Measurements from ENCODE around the gene AFF3.
A peak's percentile ranks its signal among the peaks of the same experiment; 100 is the strongest.

The AFF3 gene

DNA sequence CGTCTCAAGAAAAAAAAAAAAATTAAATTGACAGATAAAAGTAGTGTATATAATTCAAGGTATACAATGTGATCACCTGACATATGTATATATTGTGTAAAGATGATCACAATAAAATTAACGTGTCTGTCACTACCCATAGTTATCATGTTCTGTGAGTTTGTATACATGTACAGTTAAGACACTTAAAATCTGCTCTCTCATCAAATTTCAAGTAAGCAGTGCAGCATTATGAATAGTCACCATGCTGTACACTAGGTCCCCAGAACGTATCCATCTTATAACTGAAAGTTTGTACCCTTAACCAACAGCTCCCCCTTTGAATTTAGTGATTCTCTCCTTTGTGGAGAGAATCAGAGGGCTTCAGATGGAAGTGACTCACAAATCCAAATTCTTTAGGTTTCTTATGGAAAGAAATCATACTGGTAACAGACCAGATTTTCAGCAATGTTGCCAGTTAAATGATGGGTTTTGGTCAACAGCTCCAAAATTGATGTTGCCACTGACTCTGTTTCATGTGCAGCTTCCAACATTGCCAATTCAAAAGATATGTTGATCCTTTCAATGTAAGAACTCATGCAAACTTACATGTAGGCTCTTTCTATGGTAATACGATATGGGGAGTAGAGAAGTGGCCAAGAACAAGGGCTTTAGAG, 281.5 kb downstream of the AFF3 start:
- peak overlapping the region; percentile 11; the same call in 1 of the 2 replicates for H3K27ac ChIP-seq (ENCODE audit: low read depth, low read length)
- no peaks in the 10 kb centered on the region for H3K36me3 ChIP-seq (ENCODE audit: insufficient read depth, low read length)
- no peaks in the 10 kb centered on the region for H3K27me3 ChIP-seq (ENCODE audit: insufficient read depth, low read length)
- H3K79me2 ChIP-seq (ENCODE audit: control insufficient read depth, insufficient read depth, low read length, unreplicated experiment), result no peaks in the 10 kb centered on the region
- H3K4me1 ChIP-seq (ENCODE audit: control insufficient read depth, insufficient read depth, low read length, unreplicated experiment), result peaks cover 31% of the 10 kb centered on the region
- H2AFZ ChIP-seq (ENCODE audit: low read length, unreplicated experiment), result no peak overlapping the region
- H3K4me3 ChIP-seq (ENCODE audit: low read depth, low read length), result no peak overlapping the region

DNA sequence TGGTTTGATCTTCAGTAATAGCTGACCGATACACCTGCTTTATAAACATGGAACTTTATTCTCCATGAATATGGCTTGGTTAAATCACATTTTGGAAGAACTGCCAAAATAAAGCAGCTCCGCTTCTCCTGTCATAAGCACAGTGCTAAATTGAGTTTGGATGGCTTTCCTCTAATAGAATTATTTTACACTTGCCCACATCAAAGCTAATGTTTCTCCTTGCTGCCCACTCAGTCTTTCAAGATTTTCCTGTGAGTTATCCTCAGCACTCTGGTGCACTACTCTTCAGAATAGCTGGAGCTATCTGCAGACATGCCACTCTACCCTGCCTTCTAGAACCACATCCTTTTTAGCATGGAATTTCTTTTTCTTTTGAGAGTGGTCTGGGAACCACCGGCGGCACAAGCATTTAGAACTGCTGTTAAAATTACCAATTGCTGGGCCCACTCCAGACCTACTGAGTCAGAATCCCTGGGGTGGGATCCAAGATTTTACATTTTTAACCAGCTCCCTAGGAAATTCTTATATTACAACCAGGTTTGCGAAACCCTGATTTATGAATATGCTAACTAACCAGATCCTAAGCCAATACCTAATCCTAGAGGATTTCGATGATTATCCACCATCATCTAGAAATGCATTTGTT, 283.3 kb downstream of the AFF3 start:
- H3K36me3 ChIP-seq (ENCODE audit: insufficient read depth, low read length), result no peaks in the 10 kb centered on the region
- no peaks in the 10 kb centered on the region for H3K79me2 ChIP-seq (ENCODE audit: control insufficient read depth, insufficient read depth, low read length, unreplicated experiment)
- no peaks in the 10 kb centered on the region for H3K27me3 ChIP-seq (ENCODE audit: insufficient read depth, low read length)
- no peak overlapping the region for H3K27ac ChIP-seq (ENCODE audit: low read depth, low read length)
- no peak overlapping the region for H3K4me3 ChIP-seq (ENCODE audit: low read depth, low read length)
- H2AFZ ChIP-seq (ENCODE audit: low read length, unreplicated experiment), result no peak overlapping the region
- peaks cover 31% of the 10 kb centered on the region for H3K4me1 ChIP-seq (ENCODE audit: control insufficient read depth, insufficient read depth, low read length, unreplicated experiment)

DNA sequence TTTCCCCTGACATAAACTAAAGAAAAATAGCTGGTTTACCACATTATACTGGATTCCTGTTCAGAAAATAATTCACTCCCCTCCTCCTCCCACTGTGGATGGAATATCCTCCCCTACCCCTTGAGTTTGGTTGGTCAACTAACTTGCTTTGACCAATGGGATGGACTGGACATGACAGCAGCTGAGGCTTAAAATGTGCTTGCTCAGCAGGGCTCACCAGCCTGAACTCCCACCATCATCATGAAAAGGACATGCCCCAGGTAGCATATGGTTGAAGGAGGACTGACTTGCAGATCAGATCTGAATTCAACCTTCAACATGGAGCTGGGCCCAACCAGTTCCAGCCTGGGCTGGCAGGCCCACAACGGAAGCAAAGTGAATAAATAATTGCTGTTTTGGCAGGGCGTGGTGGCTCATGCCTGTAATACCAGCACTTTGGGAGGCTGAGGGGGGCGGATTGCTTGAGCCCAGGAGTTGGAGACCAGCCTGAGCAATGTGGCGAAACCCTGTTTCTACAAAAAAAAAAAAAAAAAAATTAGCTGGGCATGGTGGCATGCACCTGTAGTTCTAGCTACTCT, 284.4 kb downstream of the AFF3 start:
- no peaks in the 10 kb centered on the region for H3K36me3 ChIP-seq (ENCODE audit: insufficient read depth, low read length)
- no peak overlapping the region for H3K27ac ChIP-seq (ENCODE audit: low read depth, low read length)

DNA sequence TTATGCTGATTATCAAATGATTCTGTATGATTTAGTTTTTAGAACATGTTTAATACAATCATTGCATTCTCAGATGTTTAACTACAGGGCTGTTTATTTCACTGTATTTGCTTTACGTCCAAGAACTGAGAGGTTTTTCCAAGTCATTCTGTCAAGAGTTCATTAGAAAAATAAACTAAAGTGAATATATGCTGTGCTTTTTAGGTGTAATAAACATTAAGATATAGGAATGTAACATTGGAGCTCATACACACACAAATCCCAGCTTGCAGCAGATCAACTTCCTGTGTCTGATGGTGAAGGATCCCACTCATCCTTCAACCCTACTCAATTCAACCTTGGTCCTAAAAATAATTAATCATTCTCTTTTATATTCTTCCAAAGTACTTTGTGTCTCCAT, 285.0 kb downstream of the AFF3 start:
- H3K79me2 ChIP-seq (ENCODE audit: control insufficient read depth, insufficient read depth, low read length, unreplicated experiment), result no peaks in the 10 kb centered on the region
- no peaks in the 10 kb centered on the region for H3K27me3 ChIP-seq (ENCODE audit: insufficient read depth, low read length)
- no peak overlapping the region for H3K27ac ChIP-seq (ENCODE audit: low read depth, low read length)
- H3K36me3 ChIP-seq (ENCODE audit: insufficient read depth, low read length), result no peaks in the 10 kb centered on the region
- H3K4me3 ChIP-seq (ENCODE audit: low read depth, low read length), result no peak overlapping the region
- peaks cover 29% of the 10 kb centered on the region for H3K4me1 ChIP-seq (ENCODE audit: control insufficient read depth, insufficient read depth, low read length, unreplicated experiment)
- H2AFZ ChIP-seq (ENCODE audit: low read length, unreplicated experiment), result no peak overlapping the region

More for the DNA sequence above, 284.4 kb downstream of the AFF3 start:
- no peaks in the 10 kb centered on the region for H3K79me2 ChIP-seq (ENCODE audit: control insufficient read depth, insufficient read depth, low read length, unreplicated experiment)
- no peak overlapping the region for H2AFZ ChIP-seq (ENCODE audit: low read length, unreplicated experiment)
- peaks cover 31% of the 10 kb centered on the region for H3K4me1 ChIP-seq (ENCODE audit: control insufficient read depth, insufficient read depth, low read length, unreplicated experiment)
- H3K27me3 ChIP-seq (ENCODE audit: insufficient read depth, low read length), result no peaks in the 10 kb centered on the region
- H3K4me3 ChIP-seq (ENCODE audit: low read depth, low read length), result no peak overlapping the region

DNA sequence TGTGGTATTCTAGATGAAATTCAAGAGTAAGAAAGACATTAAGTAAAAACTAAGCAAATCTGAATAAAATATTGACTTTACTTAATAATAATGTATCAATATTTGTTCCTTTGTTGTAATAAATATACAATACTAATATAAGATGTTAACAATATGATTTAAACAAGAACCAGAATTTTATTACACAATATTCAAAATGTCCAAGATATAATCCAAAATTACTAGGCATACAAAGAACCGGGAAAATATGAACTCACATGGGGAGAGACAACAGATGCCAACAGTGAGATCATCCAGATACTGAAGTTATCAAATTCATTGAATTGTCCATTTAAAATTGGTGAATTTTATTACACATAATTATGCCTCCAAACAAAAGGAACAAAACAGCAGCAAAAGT, 286.3 kb downstream of the AFF3 start:
- Histone ChIP-seq H2AFZ (ENCODE audit: low read length, unreplicated experiment) (no peak overlapping the region), H3K4me1 (ENCODE audit: control insufficient read depth, insufficient read depth, low read length, unreplicated experiment) (peaks cover 17% of the 10 kb centered on the region), H3K36me3 (ENCODE audit: insufficient read depth, low read length) (no peaks in the 10 kb centered on the region), H3K79me2 (ENCODE audit: control insufficient read depth, insufficient read depth, low read length, unreplicated experiment) (no peaks in the 10 kb centered on the region), H3K27me3 (ENCODE audit: insufficient read depth, low read length) (no peaks in the 10 kb centered on the region), H3K27ac (ENCODE audit: low read depth, low read length) (no peak overlapping the region), H3K4me3 (ENCODE audit: low read depth, low read length) (no peak overlapping the region)

DNA sequence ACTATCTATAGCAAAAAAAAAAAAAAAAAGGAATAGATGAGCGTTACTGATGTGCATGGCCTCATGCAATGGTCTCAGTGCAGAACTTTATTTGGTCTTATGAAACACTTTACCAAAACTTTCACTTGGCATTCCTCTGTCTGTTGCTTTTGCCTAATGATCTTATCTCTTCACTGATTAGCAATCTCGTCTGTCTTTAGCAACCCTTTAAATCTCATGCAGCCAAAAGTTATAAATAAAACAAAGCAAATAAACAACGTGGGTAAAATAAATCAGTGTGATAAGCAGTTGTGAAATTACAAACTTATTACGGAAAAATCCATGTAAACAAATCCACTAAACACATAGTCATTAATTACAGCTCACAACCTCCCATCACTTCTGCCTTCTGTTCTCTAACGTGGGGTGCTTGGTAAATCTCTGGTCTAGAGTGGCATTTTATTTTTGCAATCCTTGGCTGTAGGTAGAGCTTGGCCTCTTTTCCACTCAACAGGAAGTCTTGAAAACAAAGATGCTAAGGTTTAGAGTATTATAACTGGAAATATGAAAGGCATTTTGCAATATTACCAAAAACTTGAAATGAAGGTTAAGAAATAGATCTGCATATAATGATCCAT, 288.0 kb downstream of the AFF3 start:
- H3K36me3 ChIP-seq (ENCODE audit: insufficient read depth, low read length), result no peaks in the 10 kb centered on the region
- H3K79me2 ChIP-seq (ENCODE audit: control insufficient read depth, insufficient read depth, low read length, unreplicated experiment), result no peaks in the 10 kb centered on the region
- no peak overlapping the region for H3K27ac ChIP-seq (ENCODE audit: low read depth, low read length)
- H3K4me1 ChIP-seq (ENCODE audit: control insufficient read depth, insufficient read depth, low read length, unreplicated experiment), result peaks cover 7% of the 10 kb centered on the region
- H3K4me3 ChIP-seq (ENCODE audit: low read depth, low read length), result no peak overlapping the region
- no peaks in the 10 kb centered on the region for H3K27me3 ChIP-seq (ENCODE audit: insufficient read depth, low read length)
- no peak overlapping the region for H2AFZ ChIP-seq (ENCODE audit: low read length, unreplicated experiment)

DNA sequence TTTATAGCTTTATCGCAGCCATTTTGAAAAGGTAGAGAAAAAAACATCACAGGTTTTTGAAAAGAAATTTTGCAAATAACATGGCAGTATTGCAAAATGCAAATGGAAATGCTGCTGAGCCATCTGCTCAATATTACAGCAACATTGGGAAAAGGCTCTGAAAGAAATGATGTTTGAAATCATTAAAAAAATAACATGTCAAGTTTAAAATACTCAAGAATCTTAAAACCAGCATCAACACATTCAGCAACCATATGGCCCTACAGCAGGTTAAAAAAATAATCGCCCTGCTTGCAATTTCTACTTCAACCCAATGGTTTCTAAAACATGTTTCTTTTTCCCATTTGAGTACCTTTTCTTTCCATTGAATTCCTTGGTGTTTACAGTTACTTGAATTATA, 289.4 kb downstream of the AFF3 start:
- Histone ChIP-seq H3K4me1 (ENCODE audit: control insufficient read depth, insufficient read depth, low read length, unreplicated experiment) (no peaks in the 10 kb centered on the region), H3K79me2 (ENCODE audit: control insufficient read depth, insufficient read depth, low read length, unreplicated experiment) (no peaks in the 10 kb centered on the region), H3K27me3 (ENCODE audit: insufficient read depth, low read length) (no peaks in the 10 kb centered on the region), H3K27ac (ENCODE audit: low read depth, low read length) (no peak overlapping the region), H3K4me3 (ENCODE audit: low read depth, low read length) (no peak overlapping the region), H2AFZ (ENCODE audit: low read length, unreplicated experiment) (no peak overlapping the region), H3K36me3 (ENCODE audit: insufficient read depth, low read length) (no peaks in the 10 kb centered on the region)

DNA sequence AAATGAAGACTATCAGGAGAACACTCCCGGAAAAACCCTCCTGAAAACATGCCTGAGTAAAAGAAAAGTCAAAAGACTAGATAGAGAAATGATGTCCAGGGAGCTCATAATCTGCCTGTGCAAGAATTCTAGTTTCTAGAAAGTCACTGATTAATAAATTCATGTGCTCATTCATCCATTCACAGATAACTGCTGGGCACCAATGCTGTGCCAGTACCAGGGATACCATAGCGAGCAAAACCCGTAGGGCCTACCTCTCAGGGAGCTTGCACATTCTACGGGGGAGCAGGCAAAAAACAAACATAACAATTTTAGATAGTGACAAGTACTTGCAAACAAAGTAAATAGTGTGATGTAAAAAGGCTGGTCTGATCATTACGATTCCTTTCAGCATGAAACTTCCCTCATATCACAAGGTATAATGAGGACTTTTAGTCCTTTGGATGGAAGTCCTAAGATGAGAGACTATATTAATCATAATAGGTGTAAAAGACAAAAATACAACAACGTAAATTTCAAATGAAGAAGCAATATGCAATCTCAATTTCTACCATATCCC, 289.9 kb downstream of the AFF3 start:
- Histone ChIP-seq H3K4me1 (ENCODE audit: control insufficient read depth, insufficient read depth, low read length, unreplicated experiment) (no peaks in the 10 kb centered on the region), H3K36me3 (ENCODE audit: insufficient read depth, low read length) (no peaks in the 10 kb centered on the region), H3K4me3 (ENCODE audit: low read depth, low read length) (no peak overlapping the region), H3K27me3 (ENCODE audit: insufficient read depth, low read length) (no peaks in the 10 kb centered on the region), H3K27ac (ENCODE audit: low read depth, low read length) (no peak overlapping the region), H2AFZ (ENCODE audit: low read length, unreplicated experiment) (no peak overlapping the region), H3K79me2 (ENCODE audit: control insufficient read depth, insufficient read depth, low read length, unreplicated experiment) (no peaks in the 10 kb centered on the region)

DNA sequence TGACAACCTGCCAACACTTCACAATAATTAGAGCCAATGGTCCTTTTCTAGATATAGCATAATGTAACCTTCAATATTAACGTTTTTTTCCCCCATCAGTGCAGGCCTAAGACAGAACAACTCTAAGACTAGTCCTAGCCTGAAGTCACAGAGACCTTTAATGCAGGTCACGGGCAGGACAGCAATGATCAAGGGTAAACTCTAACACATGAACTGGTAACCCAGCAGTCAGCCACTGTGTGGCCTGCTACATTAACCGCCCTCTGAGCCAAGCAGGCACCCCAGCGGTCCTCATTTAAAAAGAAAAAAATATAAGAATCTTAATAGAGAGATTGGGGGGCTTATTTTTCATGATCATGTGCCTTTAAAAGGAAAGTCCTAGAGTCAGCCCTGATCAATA, 290.6 kb downstream of the AFF3 start:
- no peak overlapping the region for H3K27ac ChIP-seq (ENCODE audit: low read depth, low read length)
- no peak overlapping the region for H2AFZ ChIP-seq (ENCODE audit: low read length, unreplicated experiment)
- no peaks in the 10 kb centered on the region for H3K27me3 ChIP-seq (ENCODE audit: insufficient read depth, low read length)
- H3K79me2 ChIP-seq (ENCODE audit: control insufficient read depth, insufficient read depth, low read length, unreplicated experiment), result no peaks in the 10 kb centered on the region
- H3K4me3 ChIP-seq (ENCODE audit: low read depth, low read length), result no peak overlapping the region
- no peaks in the 10 kb centered on the region for H3K4me1 ChIP-seq (ENCODE audit: control insufficient read depth, insufficient read depth, low read length, unreplicated experiment)
- no peaks in the 10 kb centered on the region for H3K36me3 ChIP-seq (ENCODE audit: insufficient read depth, low read length)

DNA sequence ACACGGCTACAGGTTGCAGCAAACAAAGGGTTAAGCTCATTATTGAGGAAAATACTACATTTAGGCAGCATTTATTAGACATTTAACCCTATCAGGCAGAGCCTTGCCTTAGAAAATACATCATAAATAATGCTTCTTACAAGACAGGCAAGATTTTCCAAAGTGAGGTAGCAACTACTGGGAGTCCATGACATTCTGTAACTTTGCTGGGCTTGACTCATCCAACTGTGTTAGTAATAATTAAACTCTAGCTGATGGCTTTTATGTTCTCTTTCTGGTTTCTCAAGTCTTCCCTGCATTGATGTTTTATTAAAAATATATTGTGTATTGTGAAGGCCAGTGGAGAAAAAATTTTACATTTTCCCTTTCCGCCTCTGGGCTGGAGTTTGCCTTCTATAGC, 291.3 kb downstream of the AFF3 start:
- Histone ChIP-seq H3K27ac (ENCODE audit: low read depth, low read length) (no peak overlapping the region), H2AFZ (ENCODE audit: low read length, unreplicated experiment) (no peak overlapping the region), H3K36me3 (ENCODE audit: insufficient read depth, low read length) (no peaks in the 10 kb centered on the region), H3K79me2 (ENCODE audit: control insufficient read depth, insufficient read depth, low read length, unreplicated experiment) (no peaks in the 10 kb centered on the region), H3K4me3 (ENCODE audit: low read depth, low read length) (no peak overlapping the region), H3K4me1 (ENCODE audit: control insufficient read depth, insufficient read depth, low read length, unreplicated experiment) (no peaks in the 10 kb centered on the region), H3K27me3 (ENCODE audit: insufficient read depth, low read length) (no peaks in the 10 kb centered on the region)

All from ACC112 (cell line).